ENCODE results near the gene CAMKMT.

CAMKMT gene

DNA sequence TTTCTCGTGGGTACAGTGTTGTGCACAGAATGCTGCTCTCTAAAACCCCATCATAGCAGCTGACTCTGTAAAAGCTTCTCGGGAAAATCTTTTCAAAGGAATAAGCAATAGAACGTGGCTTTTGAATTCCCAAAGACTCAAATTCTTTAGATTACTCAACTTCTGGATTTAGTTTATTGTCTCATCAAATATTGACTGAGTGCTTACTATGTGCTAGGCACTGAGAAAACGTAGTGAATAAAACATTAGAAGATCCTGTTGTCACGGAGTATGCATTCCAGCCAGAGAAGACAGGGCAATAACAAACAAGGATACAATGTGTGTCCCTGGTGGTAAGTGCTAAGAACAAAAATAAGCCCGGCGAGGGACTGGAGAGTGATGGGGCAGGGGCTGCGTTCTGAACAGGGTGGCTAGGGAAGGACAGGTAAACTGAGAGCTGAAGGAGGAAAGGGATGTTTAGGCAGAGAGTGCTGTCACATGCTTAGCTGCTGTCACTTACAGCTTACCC is 401.6 kb downstream of the CAMKMT start:
- H3K27ac ChIP-seq, result no peak overlapping the region
- TF ChIP-seq, protein P1, sequence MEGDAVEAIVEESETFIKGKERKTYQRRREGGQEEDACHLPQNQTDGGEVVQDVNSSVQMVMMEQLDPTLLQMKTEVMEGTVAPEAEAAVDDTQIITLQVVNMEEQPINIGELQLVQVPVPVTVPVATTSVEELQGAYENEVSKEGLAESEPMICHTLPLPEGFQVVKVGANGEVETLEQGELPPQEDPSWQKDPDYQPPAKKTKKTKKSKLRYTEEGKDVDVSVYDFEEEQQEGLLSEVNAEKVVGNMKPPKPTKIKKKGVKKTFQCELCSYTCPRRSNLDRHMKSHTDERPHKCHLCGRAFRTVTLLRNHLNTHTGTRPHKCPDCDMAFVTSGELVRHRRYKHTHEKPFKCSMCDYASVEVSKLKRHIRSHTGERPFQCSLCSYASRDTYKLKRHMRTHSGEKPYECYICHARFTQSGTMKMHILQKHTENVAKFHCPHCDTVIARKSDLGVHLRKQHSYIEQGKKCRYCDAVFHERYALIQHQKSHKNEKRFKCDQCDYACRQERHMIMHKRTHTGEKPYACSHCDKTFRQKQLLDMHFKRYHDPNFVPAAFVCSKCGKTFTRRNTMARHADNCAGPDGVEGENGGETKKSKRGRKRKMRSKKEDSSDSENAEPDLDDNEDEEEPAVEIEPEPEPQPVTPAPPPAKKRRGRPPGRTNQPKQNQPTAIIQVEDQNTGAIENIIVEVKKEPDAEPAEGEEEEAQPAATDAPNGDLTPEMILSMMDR (conservative IDR thresholded peaks at IDR 0.05), result no peak
- no peak for TF ChIP-seq ZFX (IDR thresholded peaks at IDR 0.05)

DNA sequence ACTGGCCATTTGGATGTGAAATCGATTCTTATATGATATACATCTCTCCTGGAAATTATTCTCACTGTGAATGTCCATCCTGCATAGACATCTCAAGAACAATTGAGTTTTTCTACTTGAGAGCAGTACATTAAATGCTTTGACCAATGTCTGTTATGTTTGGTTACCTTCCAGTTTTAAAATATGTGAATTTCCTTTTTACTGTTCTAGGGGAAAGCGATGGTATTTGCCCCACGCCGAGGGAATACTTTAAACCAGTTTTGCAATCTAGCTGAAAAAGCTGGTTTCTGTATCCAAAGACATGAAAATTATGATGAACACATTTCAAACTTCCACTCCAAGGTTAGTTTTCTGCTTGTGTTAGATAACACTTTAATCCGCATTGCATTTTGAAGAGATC is 404.5 kb downstream of the CAMKMT start:
- H3K27ac ChIP-seq, result no peak overlapping the region
- TF ChIP-seq ZFX (IDR thresholded peaks at IDR 0.05), result no peak
- TF ChIP-seq, protein P1 (conservative IDR thresholded peaks at IDR 0.05), result no peak

DNA sequence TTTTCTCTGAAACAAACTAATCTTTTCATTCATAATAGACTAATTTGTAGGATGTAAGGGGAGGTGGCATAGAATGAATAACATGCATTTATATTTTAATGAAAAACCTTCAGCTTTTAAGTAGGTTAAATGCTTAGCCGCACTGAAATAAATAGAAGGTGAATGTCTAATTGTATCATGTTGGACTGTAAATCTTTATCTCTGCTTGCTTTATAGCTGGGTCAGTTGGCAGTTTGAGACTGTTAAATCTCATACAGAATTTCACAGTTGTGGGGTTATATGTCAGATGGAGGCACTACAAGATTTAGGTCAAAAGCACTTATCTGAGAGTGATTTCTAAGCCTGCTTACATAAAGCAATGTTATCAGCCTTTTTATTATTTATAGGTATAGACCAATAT is 405.0 kb downstream of the CAMKMT start:
- TF ChIP-seq, protein P1 (conservative IDR thresholded peaks at IDR 0.05), result no peak
- TF ChIP-seq ZFX (IDR thresholded peaks at IDR 0.05), result no peak
- H3K27ac ChIP-seq, result no peak overlapping the region

DNA sequence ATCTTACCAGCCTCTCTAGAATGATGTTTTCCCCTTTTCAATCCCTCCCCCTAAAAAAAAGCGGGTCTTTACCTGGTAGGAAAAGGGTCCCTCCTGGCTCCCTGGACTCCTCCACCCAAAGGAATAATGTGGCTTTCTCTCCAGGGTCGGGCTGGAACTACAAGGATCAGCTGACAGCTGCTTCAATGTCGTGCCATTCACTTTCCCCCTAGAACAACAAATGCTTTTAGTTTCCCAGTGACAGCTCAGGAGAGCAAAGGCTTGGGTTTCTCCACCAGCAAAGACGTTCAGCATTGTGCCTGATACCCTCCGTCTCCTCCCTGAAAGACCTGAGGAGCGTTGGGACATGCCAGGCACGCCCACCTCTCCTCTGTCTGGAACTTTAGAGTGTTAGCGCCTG is 405.9 kb downstream of the CAMKMT start:
- TF ChIP-seq, protein P1 (conservative IDR thresholded peaks at IDR 0.05), result no peak
- no peak for TF ChIP-seq ZFX (IDR thresholded peaks at IDR 0.05)

DNA sequence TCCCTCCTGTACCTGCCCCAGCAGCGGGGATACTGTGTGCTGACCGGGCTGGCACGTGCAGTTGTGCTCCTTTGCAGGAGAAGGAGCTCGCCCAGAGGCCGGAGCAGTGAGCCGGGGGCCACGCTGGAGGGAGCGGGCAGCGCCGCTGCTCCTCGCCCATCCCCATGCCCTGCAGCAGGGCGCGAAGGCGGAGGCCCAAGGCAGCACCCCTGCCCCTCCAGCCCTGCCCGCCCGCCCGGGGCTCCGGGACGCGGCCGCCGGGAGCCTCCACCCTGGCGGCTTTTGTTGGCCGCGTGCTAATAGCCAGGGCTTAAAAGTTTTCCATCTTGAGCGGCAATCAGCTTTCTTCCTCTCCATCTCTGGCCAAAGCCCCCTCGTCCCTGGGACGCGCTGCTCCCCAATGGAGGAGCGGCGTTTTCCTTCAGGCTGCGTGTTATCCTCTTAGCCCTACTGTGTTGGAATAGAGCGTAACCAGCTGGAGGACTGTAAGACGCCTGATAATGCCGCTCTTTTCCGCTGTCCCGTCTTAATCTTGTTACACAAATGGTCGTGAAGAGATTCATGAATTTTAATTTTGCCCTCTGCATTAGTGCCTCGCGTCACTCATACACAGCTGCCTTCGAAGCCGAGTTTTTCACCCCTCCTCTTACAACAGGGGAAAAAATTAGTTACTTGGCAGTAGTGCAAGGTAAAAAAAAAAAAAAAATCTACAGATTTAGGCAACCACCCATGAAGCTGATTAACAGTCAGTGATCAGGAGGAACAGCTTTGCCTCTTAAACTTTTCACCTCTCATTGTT is 406.9 kb downstream of the CAMKMT start:
- TF ChIP-seq, protein P1 (conservative IDR thresholded peaks at IDR 0.05), result no peak
- TF ChIP-seq ZFX (IDR thresholded peaks at IDR 0.05), result no peak

More for the DNA sequence above, 405.9 kb downstream of the CAMKMT start:
- no peak overlapping the region for H3K27ac ChIP-seq

DNA sequence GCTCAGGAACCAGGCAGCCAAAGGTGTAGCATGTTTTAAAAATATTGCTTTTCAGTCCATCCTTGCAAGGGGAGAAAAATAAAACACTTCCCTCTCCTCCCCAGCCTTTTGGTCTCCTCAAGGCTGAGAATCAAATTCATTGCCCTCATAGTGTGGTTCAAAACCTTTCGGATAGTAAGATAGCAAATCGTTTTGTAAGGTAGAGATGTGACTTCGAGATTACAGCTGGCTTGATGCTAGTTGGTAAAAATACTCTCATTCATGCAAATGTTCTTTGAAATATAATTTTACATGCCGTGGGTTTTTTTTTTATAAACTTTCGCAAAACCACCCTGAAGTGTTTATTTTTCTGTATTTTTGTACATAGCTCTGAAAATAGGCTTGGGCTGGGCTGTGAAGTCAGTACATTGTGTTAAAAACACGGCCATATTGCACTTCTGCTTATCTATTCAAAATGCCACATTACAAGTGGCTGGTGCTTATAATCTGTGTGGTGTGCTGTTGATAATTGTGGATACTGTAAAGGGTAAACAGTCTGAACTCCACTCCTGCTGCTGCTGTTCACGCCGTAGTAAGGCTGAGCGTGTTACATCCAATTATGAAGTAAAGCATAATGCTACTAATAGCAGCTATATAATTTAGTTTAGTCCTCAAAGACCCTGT is 407.7 kb downstream of the CAMKMT start:
- no peak overlapping the region for H3K27ac ChIP-seq
- TF ChIP-seq, protein P1 (conservative IDR thresholded peaks at IDR 0.05), result no peak
- no peak for TF ChIP-seq ZFX (IDR thresholded peaks at IDR 0.05)

More for the DNA sequence above, 406.9 kb downstream of the CAMKMT start:
- no peak overlapping the region for H3K27ac ChIP-seq
